ENCODE data around the gene KLF16. TPM values are rescaled to one million over a fixed set of nuclear protein-coding genes. Genes with fewer than 3 reads are reported as not detected.
A peak's percentile ranks its signal among the peaks of the same experiment; 100 is the strongest.

Gene KLF16
- total and polyA plus RNA-seq, 9 of the 15 experiments (the other 6 are each of a cell fraction or from before 2014, with no cell fraction given) = 0.04 to 60.4 (median 6.8) TPM

DNA sequence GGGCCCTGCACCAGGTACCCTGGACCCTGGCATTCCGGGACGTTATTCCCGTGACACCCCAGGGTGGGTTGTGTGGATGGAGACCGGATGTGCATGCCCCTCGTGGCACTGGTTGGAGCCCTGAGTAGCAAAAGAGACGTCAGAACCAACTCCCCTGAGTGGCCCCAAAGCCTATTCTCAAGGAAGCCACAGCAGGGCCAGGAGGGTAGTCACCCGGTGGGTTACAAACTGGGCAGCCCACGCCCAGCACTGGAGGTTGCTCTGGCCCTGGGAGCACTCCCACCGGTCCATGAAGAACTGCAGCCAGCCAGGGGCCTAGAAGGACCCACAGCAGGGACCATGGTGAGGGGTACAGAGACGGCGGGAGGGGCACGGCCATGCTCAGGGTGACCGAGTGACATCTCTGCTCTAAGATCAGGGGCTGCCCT lies 7.5 kb downstream of the KLF16 start (continued):
- TF ChIP-seq BRD9 (IDR thresholded peaks at IDR 0.05; ENCODE audit: low read depth, partially characterized antibody) (no peak), GATAD2A (IDR thresholded peaks at IDR 0.05) (0 out of 2 replicates have a peak, but pooled peaks have one; percentile 8), ZC3H4 (CRISPR knock-in tag; IDR thresholded peaks at IDR 0.05; ENCODE audit: borderline replicate concordance) (0 out of 2 replicates have a peak, but pooled peaks have one; percentile 65), ETV5 (CRISPR knock-in tag; IDR thresholded peaks at IDR 0.05; ENCODE audit: low read depth) (peak; percentile 60; the same call in 1 of the 2 replicates), TAF1 (IDR thresholded peaks at IDR 0.05; ENCODE audit: control insufficient read depth, extremely low read depth, insufficient read depth, low read length, severe bottlenecking) (peak; percentile 6), RBFOX2 (IDR thresholded peaks at IDR 0.05; ENCODE audit: low read depth, low read length) (peak; percentile 65), ZNF263 (CRISPR knock-in tag; IDR thresholded peaks at IDR 0.05; ENCODE audit: borderline replicate concordance) (peak; percentile 80), ZNF12 (CRISPR knock-in tag; IDR thresholded peaks at IDR 0.05) (0 out of 2 replicates have a peak, but pooled peaks have one; percentile 0), MAZ (CRISPR knock-in tag; conservative IDR thresholded peaks at IDR 0.05 in 1 of 2, IDR thresholded peaks at IDR 0.05 in 1 of 2) (0 out of 4 replicates have a peak, but pooled peaks of 1 of the 2 experiments have one; percentile 14), ZNF134 (CRISPR knock-in tag; conservative IDR thresholded peaks at IDR 0.05) (no peak), PYGO2 (tag; IDR thresholded peaks at IDR 0.05) (no peak), DIDO1 (tag; IDR thresholded peaks at IDR 0.05; ENCODE audit: low read depth) (no peak), LCOR (CRISPR knock-in tag; IDR thresholded peaks at IDR 0.05) (no peak), IRF2 (CRISPR knock-in tag; IDR thresholded peaks at IDR 0.05) (no peak), EP400 (IDR thresholded peaks at IDR 0.05) (0 out of 2 replicates have a peak, but pooled peaks have one; percentile 6)
- TF ChIP-seq, protein P1, sequence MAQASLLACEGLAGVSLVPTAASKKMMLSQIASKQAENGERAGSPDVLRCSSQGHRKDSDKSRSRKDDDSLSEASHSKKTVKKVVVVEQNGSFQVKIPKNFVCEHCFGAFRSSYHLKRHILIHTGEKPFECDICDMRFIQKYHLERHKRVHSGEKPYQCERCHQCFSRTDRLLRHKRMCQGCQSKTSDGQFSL (CRISPR knock-in tag; IDR thresholded peaks at IDR 0.05) = no peak
- TF ChIP-seq, protein P1 (tag; IDR thresholded peaks at IDR 0.05) = no peak
- TF ChIP-seq, protein P2, sequence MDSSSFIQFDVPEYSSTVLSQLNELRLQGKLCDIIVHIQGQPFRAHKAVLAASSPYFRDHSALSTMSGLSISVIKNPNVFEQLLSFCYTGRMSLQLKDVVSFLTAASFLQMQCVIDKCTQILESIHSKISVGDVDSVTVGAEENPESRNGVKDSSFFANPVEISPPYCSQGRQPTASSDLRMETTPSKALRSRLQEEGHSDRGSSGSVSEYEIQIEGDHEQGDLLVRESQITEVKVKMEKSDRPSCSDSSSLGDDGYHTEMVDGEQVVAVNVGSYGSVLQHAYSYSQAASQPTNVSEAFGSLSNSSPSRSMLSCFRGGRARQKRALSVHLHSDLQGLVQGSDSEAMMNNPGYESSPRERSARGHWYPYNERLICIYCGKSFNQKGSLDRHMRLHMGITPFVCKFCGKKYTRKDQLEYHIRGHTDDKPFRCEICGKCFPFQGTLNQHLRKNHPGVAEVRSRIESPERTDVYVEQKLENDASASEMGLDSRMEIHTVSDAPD (CRISPR knock-in tag; IDR thresholded peaks at IDR 0.05) = no peak
- TF ChIP-seq, protein P3, sequence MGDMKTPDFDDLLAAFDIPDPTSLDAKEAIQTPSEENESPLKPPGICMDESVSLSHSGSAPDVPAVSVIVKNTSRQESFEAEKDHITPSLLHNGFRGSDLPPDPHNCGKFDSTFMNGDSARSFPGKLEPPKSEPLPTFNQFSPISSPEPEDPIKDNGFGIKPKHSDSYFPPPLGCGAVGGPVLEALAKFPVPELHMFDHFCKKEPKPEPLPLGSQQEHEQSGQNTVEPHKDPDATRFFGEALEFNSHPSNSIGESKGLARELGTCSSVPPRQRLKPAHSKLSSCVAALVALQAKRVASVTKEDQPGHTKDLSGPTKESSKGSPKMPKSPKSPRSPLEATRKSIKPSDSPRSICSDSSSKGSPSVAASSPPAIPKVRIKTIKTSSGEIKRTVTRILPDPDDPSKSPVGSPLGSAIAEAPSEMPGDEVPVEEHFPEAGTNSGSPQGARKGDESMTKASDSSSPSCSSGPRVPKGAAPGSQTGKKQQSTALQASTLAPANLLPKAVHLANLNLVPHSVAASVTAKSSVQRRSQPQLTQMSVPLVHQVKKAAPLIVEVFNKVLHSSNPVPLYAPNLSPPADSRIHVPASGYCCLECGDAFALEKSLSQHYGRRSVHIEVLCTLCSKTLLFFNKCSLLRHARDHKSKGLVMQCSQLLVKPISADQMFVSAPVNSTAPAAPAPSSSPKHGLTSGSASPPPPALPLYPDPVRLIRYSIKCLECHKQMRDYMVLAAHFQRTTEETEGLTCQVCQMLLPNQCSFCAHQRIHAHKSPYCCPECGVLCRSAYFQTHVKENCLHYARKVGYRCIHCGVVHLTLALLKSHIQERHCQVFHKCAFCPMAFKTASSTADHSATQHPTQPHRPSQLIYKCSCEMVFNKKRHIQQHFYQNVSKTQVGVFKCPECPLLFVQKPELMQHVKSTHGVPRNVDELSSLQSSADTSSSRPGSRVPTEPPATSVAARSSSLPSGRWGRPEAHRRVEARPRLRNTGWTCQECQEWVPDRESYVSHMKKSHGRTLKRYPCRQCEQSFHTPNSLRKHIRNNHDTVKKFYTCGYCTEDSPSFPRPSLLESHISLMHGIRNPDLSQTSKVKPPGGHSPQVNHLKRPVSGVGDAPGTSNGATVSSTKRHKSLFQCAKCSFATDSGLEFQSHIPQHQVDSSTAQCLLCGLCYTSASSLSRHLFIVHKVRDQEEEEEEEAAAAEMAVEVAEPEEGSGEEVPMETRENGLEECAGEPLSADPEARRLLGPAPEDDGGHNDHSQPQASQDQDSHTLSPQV (IDR thresholded peaks at IDR 0.05) = 0 out of 2 replicates have a peak, but pooled peaks have one; percentile 26
